Stimulated activated CD8-positive, alpha-beta memory T cell treated with anti-CD3 and anti-CD28 coated beads, Interleukin-7, amount 100 ng/mL, for 48 hours (primary cell): ENCODE measurements around the gene GBF1.

Experiments
- DNase-seq, 2 donors: peaks; one replicate each; pipeline ENCODE4 v3.0.0-alpha.2; 2020; ENCODE audit warnings: low read depth in 1 of 2; ENCODE audit errors: extremely low read depth in 1 of 2

GBF1 gene

DNA sequence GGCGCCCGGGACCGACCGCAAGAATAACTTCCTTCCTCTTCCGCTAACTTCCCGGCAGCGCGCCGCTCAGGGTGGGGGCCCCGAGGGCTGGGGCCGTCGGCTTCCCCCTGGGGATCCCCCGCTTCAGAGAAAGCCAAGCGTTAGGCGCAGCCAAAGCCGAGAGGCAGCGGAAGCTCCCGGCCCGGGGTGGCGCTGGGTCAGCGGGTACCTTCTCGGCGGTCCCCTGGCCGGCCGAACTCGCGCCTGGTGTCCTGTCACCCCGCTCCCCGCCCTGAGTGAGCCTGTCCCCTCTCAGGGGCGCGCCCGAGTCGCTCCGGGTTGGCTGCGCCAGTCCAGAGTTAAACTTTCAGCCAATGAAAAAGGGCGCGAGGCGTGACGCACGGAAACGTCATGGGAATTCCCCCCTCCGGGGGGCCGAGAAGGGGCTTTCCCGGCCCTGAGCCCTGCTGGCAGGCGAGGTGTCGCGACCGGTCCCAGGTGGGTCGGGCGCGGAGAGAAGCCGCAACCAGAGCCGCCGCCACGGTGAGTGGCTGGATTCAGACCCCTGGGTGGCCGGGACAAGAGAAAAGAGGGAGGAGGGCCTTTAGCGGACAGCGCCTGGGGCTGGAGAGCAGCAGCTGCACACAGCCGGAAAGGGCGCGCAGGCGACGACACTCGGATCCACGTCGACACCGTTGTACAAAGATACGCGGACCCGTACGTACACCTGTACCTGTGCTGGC is 148.9 kb downstream of the GBF1 start:
- DNase-seq = peak; percentile 97 to 98

DNA sequence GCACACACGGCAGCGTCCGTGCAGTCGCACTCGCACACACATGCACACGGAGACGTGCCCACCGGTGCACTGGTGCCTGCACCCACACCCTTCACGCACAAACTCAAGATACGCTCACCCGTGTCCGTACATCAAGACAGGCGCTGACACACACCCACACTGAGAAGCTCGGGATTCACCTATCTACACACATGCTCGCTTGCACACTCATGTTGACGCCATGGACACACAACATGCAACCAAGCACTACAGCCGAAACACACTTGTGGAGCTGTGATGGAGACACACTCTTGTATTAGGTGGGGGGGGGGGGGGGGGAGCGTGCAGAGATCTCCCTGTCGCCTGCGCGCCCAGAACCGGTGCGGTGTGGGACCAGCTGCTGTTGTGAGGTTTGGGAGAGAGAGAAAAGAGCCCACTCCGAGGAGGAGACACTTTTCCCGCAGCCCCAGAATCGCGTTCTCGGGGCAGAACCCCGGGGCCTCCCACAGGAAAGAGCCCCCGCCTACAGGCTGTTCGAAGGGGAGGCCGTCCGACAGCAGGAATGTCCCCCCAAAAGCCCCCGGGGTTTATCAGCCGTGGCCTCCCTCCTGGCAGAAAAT is 149.6 kb downstream of the GBF1 start:
- DNase-seq = peak in 1 of 2 donors; percentile 46

DNA sequence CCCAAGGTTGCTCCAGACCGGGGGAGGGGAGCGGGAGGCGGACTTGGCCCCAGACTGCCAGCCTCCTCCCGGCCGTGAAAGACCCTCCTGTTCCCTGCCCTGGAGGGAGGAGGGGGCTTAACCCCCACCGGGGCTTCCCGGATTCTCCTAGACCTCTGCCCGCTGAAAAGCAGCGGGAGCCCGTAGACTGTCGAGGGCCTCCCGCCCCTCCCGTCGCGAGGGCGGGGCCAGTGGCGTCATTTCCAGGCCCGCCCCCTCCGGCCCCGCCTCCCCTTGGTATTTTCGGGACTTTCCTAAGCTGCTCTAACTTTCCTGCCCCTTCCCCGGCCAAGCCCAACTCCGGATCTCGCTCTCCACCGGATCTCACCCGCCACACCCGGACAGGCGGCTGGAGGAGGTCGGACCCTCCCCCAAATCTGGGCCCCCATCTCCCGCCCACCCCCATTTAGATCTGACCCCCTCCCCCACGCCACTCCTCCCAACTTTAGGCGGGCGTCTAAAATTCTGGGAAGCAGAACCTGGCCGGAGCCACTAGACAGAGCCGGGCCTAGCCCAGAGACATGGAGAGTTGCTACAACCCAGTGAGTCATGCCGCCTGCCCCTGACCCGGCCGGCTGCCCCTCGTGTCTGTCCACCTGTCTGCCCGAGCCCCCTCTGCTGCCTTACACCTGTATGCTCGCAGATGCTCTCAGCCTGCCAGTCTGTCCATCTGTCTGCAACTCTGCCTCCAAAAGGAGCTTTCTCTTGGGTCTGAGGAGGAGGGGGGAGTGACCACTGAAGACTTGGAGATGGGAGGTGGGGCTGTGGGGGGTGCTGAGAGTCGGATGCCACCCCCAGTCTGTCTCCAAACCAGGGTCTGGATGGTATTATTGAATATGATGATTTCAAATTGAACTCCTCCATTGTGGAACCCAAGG is 150.3 kb downstream of the GBF1 start, which contains the start of gene NFKB2:
TSS of gene NFKB2 (plus strand) at position 306 of the 917 bp plus-strand sequence. CDS start at position 561, 255 bp downstream.
- DNase-seq = peak; percentile 78 to 80

DNA sequence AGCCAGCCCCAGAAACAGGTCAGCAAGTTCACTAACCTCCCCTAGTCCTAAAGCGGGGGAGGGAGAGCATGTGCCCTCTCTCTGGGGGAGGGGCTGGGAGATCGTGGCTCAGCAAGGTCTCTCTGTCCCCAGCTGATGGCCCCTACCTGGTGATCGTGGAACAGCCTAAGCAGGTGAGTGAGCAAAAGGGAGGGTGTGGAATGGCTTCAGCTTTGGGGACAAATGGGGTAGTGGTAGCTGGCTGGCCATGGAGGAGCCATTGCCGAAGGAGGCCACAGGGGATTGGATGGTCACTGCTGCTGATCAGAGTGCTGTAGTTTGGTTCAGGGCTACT is 151.0 kb downstream of the GBF1 start:
- no peak for DNase-seq

DNA sequence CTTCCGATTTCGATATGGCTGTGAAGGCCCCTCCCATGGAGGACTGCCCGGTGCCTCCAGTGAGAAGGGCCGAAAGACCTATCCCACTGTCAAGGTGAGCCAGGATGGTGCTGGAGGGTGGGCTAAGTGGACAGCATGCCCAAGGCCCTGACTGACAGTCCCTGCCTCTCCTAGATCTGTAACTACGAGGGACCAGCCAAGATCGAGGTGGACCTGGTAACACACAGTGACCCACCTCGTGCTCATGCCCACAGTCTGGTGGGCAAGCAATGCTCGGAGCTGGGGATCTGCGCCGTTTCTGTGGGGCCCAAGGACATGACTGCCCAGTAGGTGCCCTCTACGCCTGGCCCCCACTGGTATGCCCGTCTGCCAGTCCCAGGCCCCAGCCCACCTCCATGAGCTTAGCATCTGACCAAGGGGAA is 151.4 kb downstream of the GBF1 start:
- DNase-seq = no peak

DNA sequence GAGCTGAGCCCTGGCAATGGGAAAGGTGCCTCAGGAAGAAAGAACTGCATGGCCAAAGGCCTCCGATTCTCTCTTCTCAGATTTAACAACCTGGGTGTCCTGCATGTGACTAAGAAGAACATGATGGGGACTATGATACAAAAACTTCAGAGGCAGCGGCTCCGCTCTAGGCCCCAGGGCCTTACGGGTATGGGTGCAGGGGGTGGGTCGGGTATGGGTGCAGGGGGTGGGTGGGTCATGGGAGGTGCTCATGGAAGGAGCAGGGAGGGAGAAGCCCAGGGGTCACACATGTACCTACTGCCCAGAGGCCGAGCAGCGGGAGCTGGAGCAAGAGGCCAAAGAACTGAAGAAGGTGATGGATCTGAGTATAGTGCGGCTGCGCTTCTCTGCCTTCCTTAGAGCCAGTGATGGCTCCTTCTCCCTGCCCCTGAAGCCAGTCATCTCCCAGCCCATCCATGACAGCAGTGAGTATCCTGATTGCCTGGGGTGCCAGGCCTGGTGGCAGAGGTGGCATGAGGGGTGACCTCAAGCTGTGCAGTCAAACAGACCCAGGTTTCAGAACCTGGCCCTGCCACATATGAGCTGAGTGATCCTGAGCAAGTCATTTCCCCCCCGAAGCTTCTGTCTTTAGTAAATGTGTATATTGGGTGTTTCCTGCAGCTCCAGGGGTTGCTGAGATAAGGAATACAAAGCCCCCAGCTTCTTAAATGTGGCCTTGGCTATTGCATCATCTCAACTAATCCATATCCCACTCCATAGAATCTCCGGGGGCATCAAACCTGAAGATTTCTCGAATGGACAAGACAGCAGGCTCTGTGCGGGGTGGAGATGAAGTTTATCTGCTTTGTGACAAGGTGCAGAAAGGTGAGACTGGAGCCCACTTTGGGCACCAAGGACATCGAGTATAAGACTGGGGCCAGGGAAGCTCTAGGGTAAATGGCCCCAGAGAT is 152.2 kb downstream of the GBF1 start:
- no peak for DNase-seq

DNA sequence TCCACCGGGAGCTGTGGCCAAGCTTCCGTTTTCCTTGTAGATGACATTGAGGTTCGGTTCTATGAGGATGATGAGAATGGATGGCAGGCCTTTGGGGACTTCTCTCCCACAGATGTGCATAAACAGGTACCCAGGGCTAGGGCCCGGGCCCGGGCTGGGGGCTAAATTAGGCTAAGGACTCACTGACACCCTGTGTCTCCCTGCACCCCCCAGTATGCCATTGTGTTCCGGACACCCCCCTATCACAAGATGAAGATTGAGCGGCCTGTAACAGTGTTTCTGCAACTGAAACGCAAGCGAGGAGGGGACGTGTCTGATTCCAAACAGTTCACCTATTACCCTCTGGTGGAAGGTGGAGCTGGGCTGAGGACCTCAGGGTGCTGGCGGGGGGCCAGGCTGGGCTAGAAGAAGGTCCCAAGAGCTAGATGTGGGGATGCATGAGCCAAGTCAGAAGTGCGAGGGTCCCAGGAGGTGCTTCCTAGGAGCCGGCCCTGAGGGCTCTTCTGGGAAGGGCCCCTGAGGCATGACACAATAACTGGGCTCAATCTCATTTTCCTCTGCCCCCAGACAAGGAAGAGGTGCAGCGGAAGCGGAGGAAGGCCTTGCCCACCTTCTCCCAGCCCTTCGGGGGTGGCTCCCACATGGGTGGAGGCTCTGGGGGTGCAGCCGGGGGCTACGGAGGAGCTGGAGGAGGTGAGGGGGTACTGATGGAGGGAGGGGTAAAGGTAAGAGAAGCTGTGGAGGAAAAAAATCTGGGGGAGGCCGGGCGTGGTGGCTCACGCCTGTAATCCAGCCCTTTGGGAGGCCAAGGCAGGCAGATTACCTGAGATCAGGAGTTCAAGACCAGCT is 153.1 kb downstream of the GBF1 start:
- no peak for DNase-seq

DNA sequence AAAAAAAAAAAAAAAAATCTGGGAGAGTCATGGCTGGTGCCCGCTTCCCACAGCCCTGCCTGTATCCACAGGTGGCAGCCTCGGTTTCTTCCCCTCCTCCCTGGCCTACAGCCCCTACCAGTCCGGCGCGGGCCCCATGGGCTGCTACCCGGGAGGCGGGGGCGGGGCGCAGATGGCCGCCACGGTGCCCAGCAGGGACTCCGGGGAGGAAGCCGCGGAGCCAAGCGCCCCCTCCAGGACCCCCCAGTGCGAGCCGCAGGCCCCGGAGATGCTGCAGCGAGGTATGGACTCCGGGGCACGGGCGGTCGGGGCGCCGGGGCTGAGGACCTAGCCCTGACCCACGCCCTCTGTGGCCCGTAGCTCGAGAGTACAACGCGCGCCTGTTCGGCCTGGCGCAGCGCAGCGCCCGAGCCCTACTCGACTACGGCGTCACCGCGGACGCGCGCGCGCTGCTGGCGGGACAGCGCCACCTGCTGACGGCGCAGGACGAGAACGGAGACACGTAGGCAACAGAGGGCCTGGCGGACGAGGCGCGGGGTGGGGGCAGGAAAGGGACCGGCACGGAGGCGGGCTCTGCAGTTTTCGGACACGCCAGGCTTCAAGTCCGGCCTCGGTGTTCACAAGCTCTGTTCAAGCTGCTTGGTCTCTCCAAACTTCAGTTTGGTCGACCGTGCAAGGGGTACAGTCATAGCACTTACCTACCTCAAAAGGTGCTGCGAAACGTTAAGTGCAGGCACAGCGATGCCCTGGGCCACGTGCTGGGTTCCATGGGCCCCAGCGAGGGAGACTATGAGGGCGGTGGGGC is 154.1 kb downstream of the GBF1 start:
- DNase-seq = peak; percentile 74 to 76

DNA sequence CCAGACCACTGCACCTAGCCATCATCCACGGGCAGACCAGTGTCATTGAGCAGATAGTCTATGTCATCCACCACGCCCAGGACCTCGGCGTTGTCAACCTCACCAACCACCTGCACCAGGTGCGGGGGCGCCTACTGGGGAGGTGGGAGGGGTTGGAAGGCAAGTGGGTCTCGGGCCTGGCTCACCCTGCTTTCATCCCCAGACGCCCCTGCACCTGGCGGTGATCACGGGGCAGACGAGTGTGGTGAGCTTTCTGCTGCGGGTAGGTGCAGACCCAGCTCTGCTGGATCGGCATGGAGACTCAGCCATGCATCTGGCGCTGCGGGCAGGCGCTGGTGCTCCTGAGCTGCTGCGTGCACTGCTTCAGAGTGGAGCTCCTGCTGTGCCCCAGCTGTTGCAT is 154.7 kb downstream of the GBF1 start:
- no peak for DNase-seq

DNA sequence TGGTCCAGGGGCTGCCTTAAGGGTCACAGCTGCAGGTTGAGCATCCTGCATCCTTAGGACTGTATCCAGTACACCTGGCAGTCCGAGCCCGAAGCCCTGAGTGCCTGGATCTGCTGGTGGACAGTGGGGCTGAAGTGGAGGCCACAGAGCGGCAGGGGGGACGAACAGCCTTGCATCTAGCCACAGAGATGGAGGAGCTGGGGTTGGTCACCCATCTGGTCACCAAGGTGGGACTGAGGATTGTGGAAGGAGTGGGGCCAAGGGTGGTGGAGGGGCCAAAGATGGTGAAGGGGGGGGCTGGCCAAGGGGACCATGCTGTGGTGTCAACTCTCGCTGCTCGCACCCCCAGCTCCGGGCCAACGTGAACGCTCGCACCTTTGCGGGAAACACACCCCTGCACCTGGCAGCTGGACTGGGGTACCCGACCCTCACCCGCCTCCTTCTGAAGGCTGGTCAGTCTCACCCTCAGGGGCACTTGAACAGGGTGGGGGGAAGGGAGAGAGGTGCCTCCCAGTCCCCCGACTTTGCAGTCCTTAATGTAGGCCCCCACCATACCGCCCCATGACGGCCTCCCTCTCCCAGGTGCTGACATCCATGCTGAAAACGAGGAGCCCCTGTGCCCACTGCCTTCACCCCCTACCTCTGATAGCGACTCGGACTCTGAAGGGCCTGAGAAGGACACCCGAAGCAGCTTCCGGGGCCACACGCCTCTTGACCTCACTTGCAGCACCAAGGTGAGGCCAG is 155.4 kb downstream of the GBF1 start:
- no peak for DNase-seq

DNA sequence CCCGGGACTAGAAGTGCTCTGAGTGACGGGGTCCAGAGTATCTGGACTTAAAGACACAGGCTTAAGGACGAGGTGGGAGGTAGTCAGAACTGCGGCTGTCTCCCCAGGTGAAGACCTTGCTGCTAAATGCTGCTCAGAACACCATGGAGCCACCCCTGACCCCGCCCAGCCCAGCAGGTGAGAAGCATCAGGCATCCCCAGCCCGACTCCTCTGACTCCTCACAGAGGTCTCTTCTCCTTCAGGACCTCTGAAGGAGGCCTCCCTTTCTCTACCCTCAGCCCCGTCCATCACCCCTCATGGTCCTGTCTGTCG is 156.0 kb downstream of the GBF1 start:
- DNase-seq = no peak

DNA sequence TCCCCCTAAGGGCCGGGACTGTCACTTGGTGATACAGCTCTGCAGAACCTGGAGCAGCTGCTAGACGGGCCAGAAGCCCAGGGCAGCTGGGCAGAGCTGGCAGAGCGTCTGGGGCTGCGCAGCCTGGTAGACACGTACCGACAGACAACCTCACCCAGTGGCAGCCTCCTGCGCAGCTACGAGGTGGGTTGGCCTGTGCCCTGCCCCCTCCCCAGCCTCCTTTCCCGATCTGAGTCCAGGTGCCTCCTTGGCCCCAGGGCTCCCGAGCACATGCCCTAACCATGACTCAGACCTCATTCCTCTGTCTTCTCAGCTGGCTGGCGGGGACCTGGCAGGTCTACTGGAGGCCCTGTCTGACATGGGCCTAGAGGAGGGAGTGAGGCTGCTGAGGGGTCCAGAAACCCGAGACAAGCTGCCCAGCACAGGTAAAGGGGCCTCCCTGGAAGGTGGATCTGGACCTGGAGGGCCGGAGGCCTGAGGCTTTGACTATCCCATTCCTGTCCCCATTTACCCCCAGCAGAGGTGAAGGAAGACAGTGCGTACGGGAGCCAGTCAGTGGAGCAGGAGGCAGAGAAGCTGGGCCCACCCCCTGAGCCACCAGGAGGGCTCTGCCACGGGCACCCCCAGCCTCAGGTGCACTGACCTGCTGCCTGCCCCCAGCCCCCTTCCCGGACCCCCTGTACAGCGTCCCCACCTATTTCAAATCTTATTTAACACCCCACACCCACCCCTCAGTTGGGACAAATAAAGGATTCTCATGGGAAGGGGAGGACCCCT is 156.6 kb downstream of the GBF1 start:
- DNase-seq = no peak

DNA sequence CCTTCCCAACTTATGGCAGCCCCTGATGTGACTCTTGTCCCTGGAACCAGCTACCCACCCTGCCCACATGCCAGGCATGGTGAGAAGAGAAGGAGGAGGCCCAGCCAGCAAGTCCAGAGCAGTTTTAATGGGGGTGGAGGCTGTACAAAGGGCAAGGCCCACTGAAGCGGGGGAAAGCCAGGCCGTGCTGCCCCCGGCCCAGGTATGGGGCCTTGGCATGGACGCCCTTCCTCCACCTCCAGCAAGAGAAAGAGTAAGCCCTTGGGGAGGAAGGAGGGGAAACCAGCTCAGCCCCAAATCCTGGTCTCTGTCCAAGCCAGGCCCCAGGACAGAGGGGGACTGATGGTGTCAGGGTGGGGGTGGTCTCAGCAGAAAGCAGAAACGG is 157.2 kb downstream of the GBF1 start:
- no peak for DNase-seq

DNA sequence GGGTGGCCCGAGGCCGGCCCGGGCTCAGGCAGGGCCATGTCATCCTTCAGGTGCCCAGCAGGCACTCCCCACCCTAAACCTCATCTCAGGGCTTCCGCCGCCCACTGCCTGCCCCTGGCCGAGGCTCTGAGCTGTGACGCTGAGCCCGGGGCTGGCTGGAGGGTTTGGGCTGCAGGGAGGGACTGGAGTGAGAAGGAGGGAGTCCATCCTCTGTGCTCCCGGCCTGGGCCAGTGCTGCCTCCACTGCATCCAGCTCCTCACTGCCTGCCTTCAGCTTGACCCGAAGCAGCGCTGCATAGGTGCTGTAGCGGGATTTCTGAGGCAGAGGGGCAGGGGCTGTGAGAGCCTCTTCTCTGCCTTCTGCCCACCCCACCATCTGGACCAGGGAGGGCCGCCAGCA is 157.8 kb downstream of the GBF1 start:
- no peak for DNase-seq

DNA sequence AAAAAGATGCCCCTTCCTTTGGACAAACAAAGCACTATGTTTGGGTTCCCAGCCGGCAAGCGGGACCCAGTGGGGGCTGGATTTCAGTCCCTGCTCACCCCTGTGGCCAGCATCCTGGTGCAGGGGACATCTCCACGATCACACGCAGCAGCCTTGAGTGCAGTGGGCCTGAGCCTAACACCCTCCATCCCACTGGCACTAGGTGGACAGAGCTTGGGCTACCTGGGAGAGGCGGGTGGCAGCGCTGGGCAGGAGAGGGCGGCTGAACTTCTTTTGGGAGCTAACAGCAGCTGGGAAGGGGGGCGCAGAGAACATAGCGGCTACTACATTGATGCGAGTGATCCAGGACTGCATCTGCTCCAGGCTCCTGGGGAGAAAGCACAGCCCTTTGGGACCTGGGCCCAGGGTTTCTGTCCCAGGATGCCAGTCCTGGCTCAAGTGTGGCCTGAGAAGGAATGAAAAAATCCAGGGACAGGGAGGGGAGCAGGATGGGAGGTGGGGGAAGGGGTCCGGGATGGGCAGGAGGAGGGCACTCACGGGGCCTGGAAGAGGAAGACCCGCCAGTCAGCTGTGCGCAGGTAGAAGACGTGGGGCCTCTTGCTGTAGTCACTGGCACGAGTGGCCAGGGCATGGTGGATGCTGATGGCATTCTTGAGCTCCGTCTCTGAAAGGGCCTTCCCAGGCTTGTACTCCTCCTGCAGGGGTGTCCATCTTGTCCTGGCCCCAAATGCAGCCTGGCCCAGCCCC is 159.2 kb downstream of the GBF1 start:
- no peak for DNase-seq

DNA sequence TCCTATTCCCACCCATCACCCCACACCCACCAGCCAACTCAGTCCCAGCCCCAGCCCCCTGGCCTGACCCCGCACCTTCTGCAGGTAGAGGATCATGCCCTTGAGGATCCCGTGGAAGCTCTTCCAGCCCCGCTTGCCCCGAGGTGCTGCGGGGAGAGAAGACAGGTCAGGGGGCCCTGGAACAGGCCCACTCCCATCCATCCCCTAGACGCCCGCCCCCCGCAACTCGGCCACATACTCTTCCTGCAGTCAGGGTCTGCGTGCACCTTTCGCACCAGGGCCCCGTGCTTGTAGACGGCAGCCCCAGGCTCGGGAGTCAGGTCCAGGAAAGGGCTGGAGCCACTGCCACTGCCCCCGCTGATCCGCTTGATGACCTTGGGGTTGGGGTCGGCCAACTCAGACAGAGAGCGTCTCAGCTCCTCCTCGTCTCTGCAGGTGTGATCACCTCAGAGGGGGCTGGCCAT is 159.8 kb downstream of the GBF1 start:
- DNase-seq = no peak

DNA sequence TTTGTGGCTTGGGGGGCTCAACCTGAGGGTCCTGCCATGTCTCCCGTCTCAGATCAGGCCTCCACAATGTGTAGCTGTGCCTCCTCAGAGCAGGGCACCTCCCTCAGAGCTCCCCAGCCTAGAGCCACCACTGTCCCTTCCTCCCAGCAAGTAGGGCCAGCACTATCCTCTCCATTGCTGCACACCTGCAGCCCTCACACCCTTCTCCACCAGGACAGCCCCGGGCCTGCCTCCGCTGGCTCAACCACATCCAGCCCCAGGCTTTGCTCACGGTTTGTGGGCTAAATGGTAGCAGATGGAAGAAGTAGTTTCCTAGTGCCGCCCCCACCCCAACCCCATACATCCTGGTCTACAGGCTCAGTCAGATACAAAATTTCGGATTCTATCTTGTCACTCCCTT is 160.3 kb downstream of the GBF1 start:
- no peak for DNase-seq
